ENCODE measurements around the gene ATP8B4. TPM values are rescaled to one million over a fixed set of nuclear protein-coding genes. Genes with fewer than 3 reads are reported as not detected.
"Not testable (repeated sequence)": the region's sequence is repeated elsewhere in the genome, so short reads cannot be mapped to it uniquely, and the experiment has no call there.

The ATP8B4 gene
- total RNA-seq, 4 donors from 2014 or later = 2.0 to 9.8 (median 9.2) TPM

GRCh38 chr15:50140098-50140497 lies 21.1 kb upstream of the ATP8B4 start:
- H3K4me3 ChIP-seq = no peak overlapping the region
- H3K27me3 ChIP-seq = no peaks in the 10 kb centered on the region
- 0 to 8% methylated on average over 1 of the region's 1 CpG for WGBS, 2 donors (ENCODE audit: low coverage in 1 of 2)
- H3K9me3 ChIP-seq = no peaks in the 10 kb centered on the region
- TF ChIP-seq POLR2AphosphoS5 (IDR thresholded peaks at IDR 0.05) (no peak), CTCF (IDR thresholded peaks at IDR 0.05) (no peak), POLR2A (IDR thresholded peaks at IDR 0.05) (no peak), EP300 (IDR thresholded peaks at IDR 0.05) (no peak)
- no peaks in the 10 kb centered on the region for H3K36me3 ChIP-seq
- H3K4me1 ChIP-seq = peaks cover 0 to 21% (median 3%) of the 10 kb centered on the region in 3 donors
- H3K27ac ChIP-seq = no peak overlapping the region
- no peak for ATAC-seq

GRCh38 chr15:50138391-50138790 lies 19.4 kb upstream of the ATP8B4 start:
- Histone ChIP-seq H3K4me1 (peaks cover 0 to 23% (median 0%) of the 10 kb centered on the region in 3 donors), H3K27ac (no peak overlapping the region), H3K27me3 (no peaks in the 10 kb centered on the region), H3K36me3 (no peaks in the 10 kb centered on the region), H3K9me3 (no peaks in the 10 kb centered on the region), H3K4me3 (no peak overlapping the region)
- TF ChIP-seq CTCF (IDR thresholded peaks at IDR 0.05) (peak in 1 of 4 experiments; percentile 8), POLR2A (IDR thresholded peaks at IDR 0.05) (no peak)
- no peak for ATAC-seq

GRCh38 chr15:50137893-50138292 lies 18.9 kb upstream of the ATP8B4 start:
- H3K27me3 ChIP-seq = no peaks in the 10 kb centered on the region
- no peak overlapping the region for H3K4me3 ChIP-seq
- H3K4me1 ChIP-seq = peaks cover 0 to 23% (median 0%) of the 10 kb centered on the region in 3 donors
- H3K9me3 ChIP-seq = peaks cover 0 to 2% (median 0%) of the 10 kb centered on the region in 3 donors
- WGBS, 2 donors (ENCODE audit: low coverage in 1 of 2) = 76 to 100% methylated on average over 2 of the region's 2 CpGs
- TF ChIP-seq POLR2AphosphoS5 (IDR thresholded peaks at IDR 0.05) (no peak), CTCF (IDR thresholded peaks at IDR 0.05) (no peak)
- no peak for ATAC-seq
- no peak overlapping the region for H3K27ac ChIP-seq
- H3K36me3 ChIP-seq = no peaks in the 10 kb centered on the region

GRCh38 chr15:50137330-50137761 lies 18.3 kb upstream of the ATP8B4 start:
- Histone ChIP-seq H3K36me3 (no peaks in the 10 kb centered on the region), H3K27me3 (no peaks in the 10 kb centered on the region), H3K4me1 (peaks cover 0 to 23% (median 0%) of the 10 kb centered on the region in 3 donors), H3K4me3 (no peak overlapping the region), H3K27ac (no peak overlapping the region), H3K9me3 (peaks cover 0 to 7% (median 0%) of the 10 kb centered on the region in 3 donors)
- 64 to 85% methylated on average over 5 to 7 of the region's 7 CpGs for WGBS, 2 donors (ENCODE audit: low coverage in 1 of 2)
- ATAC-seq = no peak
- TF ChIP-seq POLR2AphosphoS5 (IDR thresholded peaks at IDR 0.05) = peak; percentile 31
- no peak for TF ChIP-seq EP300 (IDR thresholded peaks at IDR 0.05)

GRCh38 chr15:50135031-50135551 lies 16.1 kb upstream of the ATP8B4 start:
- peak; percentile 22 for ATAC-seq
- H3K27ac ChIP-seq = peak overlapping the region in 3 of 4 donors; percentile 35 to 87 (median 67)
- no peak overlapping the region for H3K4me3 ChIP-seq
- peaks cover 0 to 7% (median 0%) of the 10 kb centered on the region in 3 donors for H3K9me3 ChIP-seq
- whole genome bisulfite sequencing, 2 donors (ENCODE audit: low coverage in 1 of 2) = 38 to 72% methylated on average over 5 of the region's 5 CpGs
- no peaks in the 10 kb centered on the region for H3K27me3 ChIP-seq
- no peaks in the 10 kb centered on the region for H3K36me3 ChIP-seq
- TF ChIP-seq POLR2A (IDR thresholded peaks at IDR 0.05) = no peak
- peaks cover 0 to 23% (median 0%) of the 10 kb centered on the region in 3 donors for H3K4me1 ChIP-seq

GRCh38 chr15:50134524-50135024 lies 15.5 kb upstream of the ATP8B4 start:
- Histone ChIP-seq H3K4me3 (no peak overlapping the region), H3K27me3 (no peaks in the 10 kb centered on the region), H3K27ac (peak overlapping the region in 3 of 4 donors; percentile 35 to 87 (median 67)), H3K4me1 (peaks cover 0 to 23% (median 0%) of the 10 kb centered on the region in 3 donors), H3K9me3 (peaks cover 0 to 7% (median 0%) of the 10 kb centered on the region in 3 donors), H3K36me3 (no peaks in the 10 kb centered on the region)
- peak; percentile 91 for ATAC-seq
- 6 to 14% methylated on average over 2 of the region's 2 CpGs for WGBS, 2 donors (ENCODE audit: low coverage in 1 of 2)
- TF ChIP-seq CTCF (IDR thresholded peaks at IDR 0.05) (no peak), POLR2AphosphoS5 (IDR thresholded peaks at IDR 0.05) (peak; percentile 37), EP300 (IDR thresholded peaks at IDR 0.05) (no peak), POLR2A (IDR thresholded peaks at IDR 0.05) (no peak)

GRCh38 chr15:50132251-50132984 lies 13.4 kb upstream of the ATP8B4 start:
- H3K36me3 ChIP-seq, H3K9me3 ChIP-seq, ATAC-seq, H3K4me3 ChIP-seq, H3K27ac ChIP-seq, H3K27me3 ChIP-seq: not testable (repeated sequence)
- peaks cover 0 to 23% (median 0%) of the 10 kb centered on the region in 3 donors for H3K4me1 ChIP-seq
- WGBS, 2 donors (ENCODE audit: low coverage in 1 of 2) = 58 to 75% methylated on average over 2 to 3 of the region's 3 CpGs
